SK-N-SH treated with all-trans-retinoic acid at 6 μM for 48 hours (cell line): Measurements from ENCODE around the gene ATP1A2.

Experiments
- ATAC-seq: fragments of 200-7000 bp; cut with Tn5 transposase; 3 replicates; pipeline ENCODE4 v1.9.1; 2020; ENCODE audit warnings: mild to moderate bottlenecking, moderate library complexity
- ARNTL ChIP-seq: fragments of 450-650 bp; formaldehyde crosslinking; IDR thresholded peaks from 2 replicates; pipeline ENCODE4 v1.5.0; 2020; ENCODE audit warnings: low read depth, mild to moderate bottlenecking, moderate library complexity, borderline replicate concordance
- BACH2 ChIP-seq: fragments of 250-450 bp; sonication (Bioruptor Pico); IDR thresholded peaks from 2 replicates; pipeline ENCODE4 v1.9.0; 2021; ENCODE audit warnings: mild to moderate bottlenecking, borderline replicate concordance
- CSDC2 ChIP-seq: fragments of 250-450 bp; sonication (Bioruptor Pico); IDR thresholded peaks from 2 replicates; pipeline ENCODE4 v1.5.0; 2020; ENCODE audit warnings: mild to moderate bottlenecking, moderate library complexity
- ESRRG ChIP-seq: fragments of 250-450 bp; sonication (Bioruptor Pico); IDR thresholded peaks from 2 replicates; pipeline ENCODE4 v1.6.1; 2021; ENCODE audit warnings: mild to moderate bottlenecking
- GLIS3 ChIP-seq: fragments of 250-450 bp; sonication (Bioruptor Pico); IDR thresholded peaks from 2 replicates; pipeline ENCODE4 v1.5.0; 2020; ENCODE audit warnings: mild to moderate bottlenecking, moderate library complexity
- ISL1 ChIP-seq: fragments of 250-450 bp; sonication (Bioruptor Pico); IDR thresholded peaks from 2 replicates; pipeline ENCODE4 v2.1.2; 2022; ENCODE audit warnings: mild to moderate bottlenecking, moderate library complexity
- OSR1 ChIP-seq: fragments of 250-450 bp; sonication (Bioruptor Pico); IDR thresholded peaks from 2 replicates; pipeline ENCODE4 v1.8.0; 2022; ENCODE audit warnings: moderate library complexity, mild to moderate bottlenecking, inconsistent platforms
- PPARA ChIP-seq: fragments of 250-450 bp; sonication (Bioruptor Pico); IDR thresholded peaks from 2 replicates; pipeline ENCODE4 v1.5.0; 2020; ENCODE audit warnings: mild to moderate bottlenecking, borderline replicate concordance
- RARB ChIP-seq: fragments of 250-450 bp; sonication (Bioruptor Pico); IDR thresholded peaks from 2 replicates; pipeline ENCODE4 v1.8.0; 2021; ENCODE audit warnings: mild to moderate bottlenecking, moderate library complexity
- SNAI2 ChIP-seq: fragments of 250-450 bp; sonication (Bioruptor Pico); IDR thresholded peaks from 2 replicates; pipeline ENCODE4 v1.5.0; 2020; ENCODE audit warnings: mild to moderate bottlenecking, moderate library complexity
- TOX ChIP-seq: fragments of 250-450 bp; sonication (Bioruptor Pico); IDR thresholded peaks from 2 replicates; pipeline ENCODE4 v1.8.0; 2021; ENCODE audit warnings: mild to moderate bottlenecking, moderate library complexity, borderline replicate concordance
- ZC3H10 ChIP-seq: fragments of 250-450 bp; sonication (Bioruptor Pico); IDR thresholded peaks from 2 replicates; pipeline ENCODE4 v1.5.1; 2021; ENCODE audit warnings: mild to moderate bottlenecking, moderate library complexity
- ZFP3 ChIP-seq: fragments of 250-450 bp; sonication (Bioruptor Pico); IDR thresholded peaks from 2 replicates; pipeline ENCODE4 v1.5.0; 2020; ENCODE audit warnings: mild to moderate bottlenecking, moderate library complexity
- ZFP30 ChIP-seq: fragments of 450-650 bp; formaldehyde crosslinking; IDR thresholded peaks from 2 replicates; pipeline ENCODE4 v1.5.0; 2022; ENCODE audit warnings: mild to moderate bottlenecking, moderate library complexity
- ZNF565 ChIP-seq: fragments of 450-650 bp; formaldehyde crosslinking; conservative IDR thresholded peaks from 2 replicates; pipeline ENCODE4 v1.5.0; 2020; ENCODE audit warnings: low read depth, mild to moderate bottlenecking, moderate library complexity
- ZNF8 ChIP-seq: fragments of 450-650 bp; formaldehyde crosslinking; IDR thresholded peaks from 2 replicates; pipeline ENCODE4 v1.5.0; 2020; ENCODE audit warnings: mild to moderate bottlenecking, moderate library complexity
- TF ChIP-seq, protein P1 (sequence below): fragments of 250-450 bp; sonication (Bioruptor Pico); IDR thresholded peaks from 2 replicates; pipeline ENCODE4 v1.8.0; 2020; ENCODE audit warnings: mild to moderate bottlenecking, moderate library complexity, borderline replicate concordance
- TF ChIP-seq, protein P2 (sequence below): fragments of 250-450 bp; sonication (Bioruptor Pico); IDR thresholded peaks from 2 replicates; pipeline ENCODE4 v1.5.1; 2021; ENCODE audit warnings: mild to moderate bottlenecking, moderate library complexity
- TF ChIP-seq, protein P3 (sequence below): fragments of 250-450 bp; sonication (Bioruptor Pico); IDR thresholded peaks from 2 replicates; pipeline ENCODE4 v1.5.1; 2020; ENCODE audit warnings: low read depth, mild to moderate bottlenecking, moderate library complexity
- TF ChIP-seq, protein P4 (sequence below): fragments of 250-450 bp; sonication (Bioruptor Pico); IDR thresholded peaks from 2 replicates; pipeline ENCODE4 v1.8.0; 2021; ENCODE audit warnings: low read depth, mild to moderate bottlenecking, moderate library complexity, borderline replicate concordance
- TF ChIP-seq, protein P5 (sequence below): fragments of 250-450 bp; sonication (Bioruptor Pico); IDR thresholded peaks from 2 replicates; pipeline ENCODE4 v1.5.0; 2020; ENCODE audit warnings: mild to moderate bottlenecking, moderate library complexity

Gene ATP1A2

DNA sequence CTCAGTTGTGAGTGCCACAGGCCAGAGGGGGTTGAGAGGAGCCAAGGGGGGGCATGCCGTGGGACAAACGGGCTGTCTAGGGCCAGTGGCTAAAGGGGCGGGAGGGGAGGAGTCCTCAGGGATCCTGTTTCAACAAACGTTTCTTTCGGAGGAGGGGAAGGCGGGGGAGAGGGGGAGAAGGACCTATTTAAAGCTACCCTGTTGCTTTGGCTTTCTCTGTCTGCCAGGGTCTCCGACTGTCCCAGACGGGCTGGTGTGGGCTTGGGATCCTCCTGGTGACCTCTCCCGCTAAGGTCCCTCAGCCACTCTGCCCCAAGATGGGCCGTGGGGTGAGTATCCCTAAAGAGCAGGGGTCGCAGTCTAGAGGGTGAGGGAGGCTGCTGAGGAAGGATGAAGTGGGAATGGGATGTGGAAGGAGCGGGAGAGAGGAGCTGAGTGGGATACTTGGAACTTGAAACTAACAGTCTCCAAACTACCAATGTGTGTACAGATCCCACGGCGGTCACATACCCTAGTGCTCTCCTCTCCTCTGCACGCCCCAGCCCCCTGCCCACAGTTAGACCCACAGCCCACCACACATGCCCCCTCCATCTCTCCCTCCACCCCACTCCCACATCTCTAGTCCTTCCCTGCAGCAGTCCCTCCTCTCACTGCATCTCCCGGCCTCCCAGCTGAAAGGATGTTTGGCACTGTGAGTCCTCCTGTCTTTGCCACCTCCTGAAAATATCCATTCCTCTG lies at the start of gene ATP1A2:
TSS of gene ATP1A2 (plus strand) at position 215 of the 738 bp plus-strand sequence. CDS start at position 318, 103 bp downstream.
- no peak for ATAC-seq
- TF ChIP-seq BACH2 (CRISPR knock-in tag) (no peak), TOX (CRISPR knock-in tag) (no peak), OSR1 (no peak), SNAI2 (CRISPR knock-in tag) (no peak), ESRRG (no peak), ZC3H10 (no peak), RARB (CRISPR knock-in tag) (no peak), ISL1 (CRISPR knock-in tag) (no peak), ZFP30 (CRISPR knock-in tag) (no peak), CSDC2 (CRISPR knock-in tag) (no peak), ZFP3 (CRISPR knock-in tag) (no peak), GLIS3 (CRISPR knock-in tag) (no peak), PPARA (CRISPR knock-in tag) (no peak)
- TF ChIP-seq, protein P1, sequence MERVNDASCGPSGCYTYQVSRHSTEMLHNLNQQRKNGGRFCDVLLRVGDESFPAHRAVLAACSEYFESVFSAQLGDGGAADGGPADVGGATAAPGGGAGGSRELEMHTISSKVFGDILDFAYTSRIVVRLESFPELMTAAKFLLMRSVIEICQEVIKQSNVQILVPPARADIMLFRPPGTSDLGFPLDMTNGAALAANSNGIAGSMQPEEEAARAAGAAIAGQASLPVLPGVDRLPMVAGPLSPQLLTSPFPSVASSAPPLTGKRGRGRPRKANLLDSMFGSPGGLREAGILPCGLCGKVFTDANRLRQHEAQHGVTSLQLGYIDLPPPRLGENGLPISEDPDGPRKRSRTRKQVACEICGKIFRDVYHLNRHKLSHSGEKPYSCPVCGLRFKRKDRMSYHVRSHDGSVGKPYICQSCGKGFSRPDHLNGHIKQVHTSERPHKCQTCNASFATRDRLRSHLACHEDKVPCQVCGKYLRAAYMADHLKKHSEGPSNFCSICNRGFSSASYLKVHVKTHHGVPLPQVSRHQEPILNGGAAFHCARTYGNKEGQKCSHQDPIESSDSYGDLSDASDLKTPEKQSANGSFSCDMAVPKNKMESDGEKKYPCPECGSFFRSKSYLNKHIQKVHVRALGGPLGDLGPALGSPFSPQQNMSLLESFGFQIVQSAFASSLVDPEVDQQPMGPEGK (CRISPR knock-in tag) = no peak
- TF ChIP-seq, protein P2, sequence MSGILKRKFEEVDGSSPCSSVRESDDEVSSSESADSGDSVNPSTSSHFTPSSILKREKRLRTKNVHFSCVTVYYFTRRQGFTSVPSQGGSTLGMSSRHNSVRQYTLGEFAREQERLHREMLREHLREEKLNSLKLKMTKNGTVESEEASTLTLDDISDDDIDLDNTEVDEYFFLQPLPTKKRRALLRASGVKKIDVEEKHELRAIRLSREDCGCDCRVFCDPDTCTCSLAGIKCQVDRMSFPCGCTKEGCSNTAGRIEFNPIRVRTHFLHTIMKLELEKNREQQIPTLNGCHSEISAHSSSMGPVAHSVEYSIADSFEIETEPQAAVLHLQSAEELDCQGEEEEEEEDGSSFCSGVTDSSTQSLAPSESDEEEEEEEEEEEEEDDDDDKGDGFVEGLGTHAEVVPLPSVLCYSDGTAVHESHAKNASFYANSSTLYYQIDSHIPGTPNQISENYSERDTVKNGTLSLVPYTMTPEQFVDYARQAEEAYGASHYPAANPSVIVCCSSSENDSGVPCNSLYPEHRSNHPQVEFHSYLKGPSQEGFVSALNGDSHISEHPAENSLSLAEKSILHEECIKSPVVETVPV (CRISPR knock-in tag) = no peak
- TF ChIP-seq, protein P3, sequence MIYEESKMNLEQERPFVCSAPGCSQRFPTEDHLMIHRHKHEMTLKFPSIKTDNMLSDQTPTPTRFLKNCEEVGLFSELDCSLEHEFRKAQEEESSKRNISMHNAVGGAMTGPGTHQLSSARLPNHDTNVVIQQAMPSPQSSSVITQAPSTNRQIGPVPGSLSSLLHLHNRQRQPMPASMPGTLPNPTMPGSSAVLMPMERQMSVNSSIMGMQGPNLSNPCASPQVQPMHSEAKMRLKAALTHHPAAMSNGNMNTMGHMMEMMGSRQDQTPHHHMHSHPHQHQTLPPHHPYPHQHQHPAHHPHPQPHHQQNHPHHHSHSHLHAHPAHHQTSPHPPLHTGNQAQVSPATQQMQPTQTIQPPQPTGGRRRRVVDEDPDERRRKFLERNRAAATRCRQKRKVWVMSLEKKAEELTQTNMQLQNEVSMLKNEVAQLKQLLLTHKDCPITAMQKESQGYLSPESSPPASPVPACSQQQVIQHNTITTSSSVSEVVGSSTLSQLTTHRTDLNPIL = no peak
- TF ChIP-seq, protein P4, sequence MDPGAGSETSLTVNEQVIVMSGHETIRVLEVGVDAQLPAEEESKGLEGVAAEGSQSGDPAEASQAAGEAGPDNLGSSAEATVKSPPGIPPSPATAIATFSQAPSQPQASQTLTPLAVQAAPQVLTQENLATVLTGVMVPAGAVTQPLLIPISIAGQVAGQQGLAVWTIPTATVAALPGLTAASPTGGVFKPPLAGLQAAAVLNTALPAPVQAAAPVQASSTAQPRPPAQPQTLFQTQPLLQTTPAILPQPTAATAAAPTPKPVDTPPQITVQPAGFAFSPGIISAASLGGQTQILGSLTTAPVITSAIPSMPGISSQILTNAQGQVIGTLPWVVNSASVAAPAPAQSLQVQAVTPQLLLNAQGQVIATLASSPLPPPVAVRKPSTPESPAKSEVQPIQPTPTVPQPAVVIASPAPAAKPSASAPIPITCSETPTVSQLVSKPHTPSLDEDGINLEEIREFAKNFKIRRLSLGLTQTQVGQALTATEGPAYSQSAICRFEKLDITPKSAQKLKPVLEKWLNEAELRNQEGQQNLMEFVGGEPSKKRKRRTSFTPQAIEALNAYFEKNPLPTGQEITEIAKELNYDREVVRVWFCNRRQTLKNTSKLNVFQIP = no peak

DNA sequence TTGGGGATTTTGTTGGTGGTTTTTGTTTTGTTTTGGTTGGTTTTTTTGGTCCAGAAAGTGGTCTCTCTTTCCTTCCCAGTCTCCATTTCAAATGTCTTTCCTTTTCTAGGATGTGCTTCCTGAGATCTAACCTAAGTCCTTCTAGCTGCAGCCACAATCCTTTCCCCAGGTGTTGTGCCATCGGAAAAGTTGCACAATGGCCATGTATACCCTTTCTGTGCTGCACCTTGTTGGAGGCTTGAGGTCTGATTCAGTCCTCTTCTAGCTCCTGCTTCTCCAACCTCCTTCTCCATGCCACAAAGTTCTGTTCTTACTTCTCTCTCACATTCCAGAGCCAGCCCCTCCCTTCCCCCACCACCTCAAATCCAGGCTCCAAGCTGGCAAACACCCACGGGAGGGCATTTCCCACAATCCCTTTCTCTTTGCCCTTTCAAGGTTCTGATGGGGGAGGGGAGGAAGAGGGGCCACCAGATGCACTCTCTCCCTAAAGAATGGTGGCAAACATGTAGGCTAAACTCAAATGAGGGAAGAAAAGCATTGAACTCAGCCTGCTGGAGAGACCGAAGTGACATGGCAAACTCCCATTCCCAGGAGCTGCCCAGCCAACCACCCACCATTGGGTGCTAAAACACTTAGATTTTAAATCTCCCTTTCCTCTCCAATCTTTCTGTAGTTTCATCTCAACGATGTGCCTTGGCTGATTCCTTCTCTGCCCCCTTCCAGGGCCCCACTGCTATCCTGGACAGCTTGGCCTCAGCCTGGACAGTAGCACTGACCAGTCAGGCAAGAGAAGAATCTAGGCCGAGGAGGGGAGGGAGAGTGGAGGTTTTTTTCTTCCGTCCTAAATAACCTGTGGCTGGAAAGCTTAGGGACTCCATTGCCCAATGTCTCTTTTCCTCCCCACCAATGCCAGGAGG lies 48.5 kb upstream of the ATP1A2 start:
- no peak for ATAC-seq
- TF ChIP-seq, protein P3 = no peak
- TF ChIP-seq, protein P1 (CRISPR knock-in tag) = no peak
- no peak for TF ChIP-seq ZNF565 (CRISPR knock-in tag)
- no peak for TF ChIP-seq SNAI2 (CRISPR knock-in tag)
- TF ChIP-seq RARB (CRISPR knock-in tag) = no peak
- TF ChIP-seq ZNF8 (CRISPR knock-in tag) = no peak
- TF ChIP-seq, protein P5, sequence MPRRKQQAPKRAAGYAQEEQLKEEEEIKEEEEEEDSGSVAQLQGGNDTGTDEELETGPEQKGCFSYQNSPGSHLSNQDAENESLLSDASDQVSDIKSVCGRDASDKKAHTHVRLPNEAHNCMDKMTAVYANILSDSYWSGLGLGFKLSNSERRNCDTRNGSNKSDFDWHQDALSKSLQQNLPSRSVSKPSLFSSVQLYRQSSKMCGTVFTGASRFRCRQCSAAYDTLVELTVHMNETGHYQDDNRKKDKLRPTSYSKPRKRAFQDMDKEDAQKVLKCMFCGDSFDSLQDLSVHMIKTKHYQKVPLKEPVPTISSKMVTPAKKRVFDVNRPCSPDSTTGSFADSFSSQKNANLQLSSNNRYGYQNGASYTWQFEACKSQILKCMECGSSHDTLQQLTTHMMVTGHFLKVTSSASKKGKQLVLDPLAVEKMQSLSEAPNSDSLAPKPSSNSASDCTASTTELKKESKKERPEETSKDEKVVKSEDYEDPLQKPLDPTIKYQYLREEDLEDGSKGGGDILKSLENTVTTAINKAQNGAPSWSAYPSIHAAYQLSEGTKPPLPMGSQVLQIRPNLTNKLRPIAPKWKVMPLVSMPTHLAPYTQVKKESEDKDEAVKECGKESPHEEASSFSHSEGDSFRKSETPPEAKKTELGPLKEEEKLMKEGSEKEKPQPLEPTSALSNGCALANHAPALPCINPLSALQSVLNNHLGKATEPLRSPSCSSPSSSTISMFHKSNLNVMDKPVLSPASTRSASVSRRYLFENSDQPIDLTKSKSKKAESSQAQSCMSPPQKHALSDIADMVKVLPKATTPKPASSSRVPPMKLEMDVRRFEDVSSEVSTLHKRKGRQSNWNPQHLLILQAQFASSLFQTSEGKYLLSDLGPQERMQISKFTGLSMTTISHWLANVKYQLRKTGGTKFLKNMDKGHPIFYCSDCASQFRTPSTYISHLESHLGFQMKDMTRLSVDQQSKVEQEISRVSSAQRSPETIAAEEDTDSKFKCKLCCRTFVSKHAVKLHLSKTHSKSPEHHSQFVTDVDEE (CRISPR knock-in tag) = no peak
- no peak for TF ChIP-seq PPARA (CRISPR knock-in tag)
- no peak for TF ChIP-seq ARNTL (CRISPR knock-in tag)
- no peak for TF ChIP-seq ZFP30 (CRISPR knock-in tag)
- no peak for TF ChIP-seq CSDC2 (CRISPR knock-in tag)
